ENCODE data around the gene CCP110. TPM values are rescaled to one million over a fixed set of nuclear protein-coding genes. Genes with fewer than 3 reads are reported as not detected.

The CCP110 gene
- total RNA-seq, 5 donors from 2014 or later (not counting 1 experiment from before 2014, with no cell fraction given), result 12.3 to 18.8 (median 17.1) TPM

- WGBS (ENCODE audit: insufficient coverage), result 100% methylated on average over 1 of the region's 5 CpGs
- CTCF ChIA-PET, result interaction anchor here (0.7 to 1.7 kb wide), 3 partner anchors 10 to 420 kb away, joined by 3 to 5 read pairs (median 4); partner anchors contain the start of gene VPS35L (in 1 of the 2)
- Histone ChIP-seq H3K27ac (ENCODE audit: low read length) (no peak overlapping the region), H3K4me1 (ENCODE audit: control insufficient read depth in 1 of 2, extremely low read depth in 1 of 2, insufficient read depth in 2 of 2, low read length in 2 of 2) (no peaks in the 10 kb centered on the region), H3K9me3 (no peaks in the 10 kb centered on the region), H3K4me3 (ENCODE audit: control insufficient read depth in 1 of 2, extremely low read depth in 1 of 2, low read length in 1 of 2) (no peak overlapping the region), H3K36me3 (ENCODE audit: control insufficient read depth in 2 of 2, extremely low read depth in 1 of 2, insufficient read depth in 1 of 2, low read length in 1 of 2) (peaks cover 20 to 79% of the 10 kb centered on the region in 2 donors), H3K27me3 (replicated peaks in 1 of 2; ENCODE audit: control insufficient read depth in 2 of 2, extremely low read depth in 1 of 2, insufficient read depth in 2 of 2, low read length in 1 of 2) (no peaks in the 10 kb centered on the region)
- DNase-seq (no peak), ATAC-seq (replicated peaks in 1 of 4) (no peak)
- Mint-ChIP-seq H3K4me3 (no peak overlapping the region), H3K27me3 (no peaks in the 10 kb centered on the region), H3K36me3 (peaks cover 52% of the 10 kb centered on the region), H3K4me1 (no peaks in the 10 kb centered on the region), H3K9me3 (no peaks in the 10 kb centered on the region), H3K27ac (no peak overlapping the region)
- POLR2A ChIA-PET, result no interaction called here
Observed at GRCh38 chr16:19505600-19506303, 18.0 kb upstream of the CCP110 start.

DNA sequence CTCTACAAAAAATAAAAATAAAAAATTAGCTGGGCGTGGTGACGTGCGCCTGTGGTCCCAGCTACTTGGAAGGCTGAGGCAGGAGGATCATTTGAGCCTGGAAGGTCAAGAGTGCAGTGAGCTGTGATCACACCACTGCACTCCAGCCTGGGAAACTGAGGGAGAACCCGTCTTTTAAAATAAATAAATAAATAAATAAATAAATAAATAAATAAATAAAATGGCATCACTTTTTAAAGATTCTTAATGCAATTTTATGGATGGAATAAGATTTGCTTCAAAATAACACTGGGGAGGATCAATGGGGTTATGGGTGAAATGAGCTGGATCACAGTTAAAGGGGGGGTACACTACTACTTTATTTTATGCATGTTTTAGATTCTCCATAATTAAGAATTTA is 16.8 kb upstream of the CCP110 start:
- Histone ChIP-seq H3K27ac (ENCODE audit: low read length) (no peak overlapping the region), H3K4me1 (ENCODE audit: control insufficient read depth in 1 of 2, extremely low read depth in 1 of 2, insufficient read depth in 2 of 2, low read length in 2 of 2) (no peaks in the 10 kb centered on the region), H3K4me3 (ENCODE audit: control insufficient read depth in 1 of 2, extremely low read depth in 1 of 2, low read length in 1 of 2) (no peak overlapping the region), H3K9me3 (no peaks in the 10 kb centered on the region), H3K27me3 (replicated peaks in 1 of 2; ENCODE audit: control insufficient read depth in 2 of 2, extremely low read depth in 1 of 2, insufficient read depth in 2 of 2, low read length in 1 of 2) (no peaks in the 10 kb centered on the region), H3K36me3 (ENCODE audit: control insufficient read depth in 2 of 2, extremely low read depth in 1 of 2, insufficient read depth in 1 of 2, low read length in 1 of 2) (peaks cover 11 to 71% of the 10 kb centered on the region in 2 donors)
- Mint-ChIP-seq H3K27ac (no peak overlapping the region), H3K9me3 (no peaks in the 10 kb centered on the region), H3K4me1 (no peaks in the 10 kb centered on the region), H3K4me3 (no peak overlapping the region), H3K36me3 (peaks cover 51% of the 10 kb centered on the region), H3K27me3 (no peaks in the 10 kb centered on the region)
- CTCF ChIA-PET, result interaction anchor here in 1 of 2 donors (0.9 kb wide), 1 partner anchor 421 kb away, joined by 3 read pairs; no protein-coding TSS in a partner anchor
- WGBS (ENCODE audit: insufficient coverage), result no CpG with 5 or more reads among the region's 4 CpGs
- DNase-seq, result no peak
- no peak for ATAC-seq (replicated peaks in 1 of 4)
- POLR2A ChIA-PET, result interaction anchor here in 1 of 2 donors (0.6 kb wide), 1 partner anchor 17 kb away, joined by 3 read pairs; the partner anchor contains the start of gene CCP110

GRCh38 chr16:19507867-19508266 is 15.9 kb upstream of the CCP110 start:
- H3K27ac Mint-ChIP-seq, result no peak overlapping the region
- H3K9me3 Mint-ChIP-seq, result no peaks in the 10 kb centered on the region
- H3K4me3 Mint-ChIP-seq, result no peak overlapping the region
- H3K4me3 ChIP-seq (ENCODE audit: control insufficient read depth in 1 of 2, extremely low read depth in 1 of 2, low read length in 1 of 2), result no peak overlapping the region
- DNase-seq (no peak), ATAC-seq (replicated peaks in 1 of 4) (no peak)
- H3K27ac ChIP-seq (ENCODE audit: low read length), result no peak overlapping the region
- H3K36me3 Mint-ChIP-seq, result peaks cover 53% of the 10 kb centered on the region
- WGBS (ENCODE audit: insufficient coverage), result no CpG with 5 or more reads among the region's 2 CpGs
- peaks cover 0 to 5% (median 2%) of the 10 kb centered on the region in 3 donors for H3K4me1 Mint-ChIP-seq
- CTCF ChIA-PET, result interaction anchor here in 1 of 2 donors (0.9 kb wide), 1 partner anchor 422 kb away, joined by 3 read pairs; no protein-coding TSS in a partner anchor
- POLR2A ChIA-PET, result no interaction called here
- H3K27me3 Mint-ChIP-seq, result no peaks in the 10 kb centered on the region
- no peaks in the 10 kb centered on the region for H3K4me1 ChIP-seq (ENCODE audit: control insufficient read depth in 1 of 2, extremely low read depth in 1 of 2, insufficient read depth in 2 of 2, low read length in 2 of 2)
- no peaks in the 10 kb centered on the region for H3K27me3 ChIP-seq (replicated peaks in 1 of 2; ENCODE audit: control insufficient read depth in 2 of 2, extremely low read depth in 1 of 2, insufficient read depth in 2 of 2, low read length in 1 of 2)
- peaks cover 11 to 62% of the 10 kb centered on the region in 2 donors for H3K36me3 ChIP-seq (ENCODE audit: control insufficient read depth in 2 of 2, extremely low read depth in 1 of 2, insufficient read depth in 1 of 2, low read length in 1 of 2)
- H3K9me3 ChIP-seq, result no peaks in the 10 kb centered on the region

- H3K27ac ChIP-seq (ENCODE audit: low read length), result no peak overlapping the region
- H3K27me3 Mint-ChIP-seq, result no peaks in the 10 kb centered on the region
- no peaks in the 10 kb centered on the region for H3K9me3 ChIP-seq
- ChIA-PET POLR2A (no interaction called here), CTCF (interaction anchor here in 1 of 2 donors (0.6 kb wide), 1 partner anchor 528 kb away, joined by 3 read pairs; no protein-coding TSS in a partner anchor)
- DNase-seq, result no peak
- H3K36me3 Mint-ChIP-seq, result peaks cover 52% of the 10 kb centered on the region
- no peak overlapping the region for H3K27ac Mint-ChIP-seq
- H3K4me1 ChIP-seq (ENCODE audit: control insufficient read depth in 1 of 2, extremely low read depth in 1 of 2, insufficient read depth in 2 of 2, low read length in 2 of 2), result no peaks in the 10 kb centered on the region
- no peak overlapping the region for H3K4me3 ChIP-seq (ENCODE audit: control insufficient read depth in 1 of 2, extremely low read depth in 1 of 2, low read length in 1 of 2)
- H3K9me3 Mint-ChIP-seq, result no peaks in the 10 kb centered on the region
- H3K4me3 Mint-ChIP-seq, result no peak overlapping the region
- H3K4me1 Mint-ChIP-seq, result peaks cover 10 to 19% (median 19%) of the 10 kb centered on the region in 3 donors
- H3K27me3 ChIP-seq (replicated peaks in 1 of 2; ENCODE audit: control insufficient read depth in 2 of 2, extremely low read depth in 1 of 2, insufficient read depth in 2 of 2, low read length in 1 of 2), result no peaks in the 10 kb centered on the region
- ATAC-seq (replicated peaks in 1 of 4), result no peak
- H3K36me3 ChIP-seq (ENCODE audit: control insufficient read depth in 2 of 2, extremely low read depth in 1 of 2, insufficient read depth in 1 of 2, low read length in 1 of 2), result peaks cover 3 to 56% of the 10 kb centered on the region in 2 donors
Observed at GRCh38 chr16:19512297-19512696, 11.4 kb upstream of the CCP110 start.

DNA sequence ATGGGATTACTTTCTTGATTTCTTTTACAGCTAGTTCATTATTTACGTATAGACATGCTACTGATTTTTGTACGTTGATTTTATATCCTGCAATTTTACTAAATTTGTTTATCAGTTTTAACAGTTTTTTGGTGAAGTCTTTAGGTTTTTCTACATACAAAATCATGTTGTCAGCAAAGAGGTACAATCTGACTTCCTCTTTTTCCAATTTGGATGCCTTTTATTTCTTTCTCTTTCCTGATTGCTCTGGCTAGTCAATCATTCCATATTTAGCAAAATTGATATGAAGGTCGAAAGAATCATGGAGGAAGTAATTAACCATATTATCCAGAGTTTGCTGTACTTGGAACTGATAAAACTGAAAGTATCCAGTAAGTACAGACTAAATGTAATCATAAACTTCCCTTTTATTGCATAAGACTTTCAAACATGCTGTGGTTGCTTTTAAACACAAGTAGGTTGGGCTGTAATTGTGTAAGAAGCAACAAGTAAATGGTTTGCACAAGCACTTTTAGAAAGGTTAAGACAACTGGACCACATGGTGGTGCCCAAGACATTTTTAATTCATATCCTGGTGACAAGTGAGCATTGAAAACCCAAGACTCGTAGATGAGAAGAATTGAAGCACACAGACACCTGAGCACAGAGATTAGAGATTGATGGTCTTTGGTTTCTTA is 10.2 kb upstream of the CCP110 start:
- Histone ChIP-seq H3K4me3 (ENCODE audit: control insufficient read depth in 1 of 2, extremely low read depth in 1 of 2, low read length in 1 of 2) (no peak overlapping the region), H3K27me3 (replicated peaks in 1 of 2; ENCODE audit: control insufficient read depth in 2 of 2, extremely low read depth in 1 of 2, insufficient read depth in 2 of 2, low read length in 1 of 2) (no peaks in the 10 kb centered on the region), H3K27ac (ENCODE audit: low read length) (no peak overlapping the region), H3K36me3 (ENCODE audit: control insufficient read depth in 2 of 2, extremely low read depth in 1 of 2, insufficient read depth in 1 of 2, low read length in 1 of 2) (peaks cover 0 to 47% of the 10 kb centered on the region in 2 donors), H3K9me3 (no peaks in the 10 kb centered on the region), H3K4me1 (ENCODE audit: control insufficient read depth in 1 of 2, extremely low read depth in 1 of 2, insufficient read depth in 2 of 2, low read length in 2 of 2) (no peaks in the 10 kb centered on the region)
- no peaks in the 10 kb centered on the region for H3K9me3 Mint-ChIP-seq
- POLR2A ChIA-PET, result no interaction called here
- CTCF ChIA-PET, result interaction anchor here (0.6 kb wide), 2 partner anchors 68 to 593 kb away, joined by 3 read pairs; no protein-coding TSS in a partner anchor
- ATAC-seq (replicated peaks in 1 of 4) (no peak), DNase-seq (no peak)
- peaks cover 16 to 28% (median 27%) of the 10 kb centered on the region in 3 donors for H3K4me1 Mint-ChIP-seq
- 100% methylated on average over 1 of the region's 4 CpGs for WGBS (ENCODE audit: insufficient coverage)
- H3K27me3 Mint-ChIP-seq, result no peaks in the 10 kb centered on the region
- H3K4me3 Mint-ChIP-seq, result no peak overlapping the region
- no peak overlapping the region for H3K27ac Mint-ChIP-seq
- H3K36me3 Mint-ChIP-seq, result peaks cover 49% of the 10 kb centered on the region

- ChIA-PET CTCF (interaction anchor here in 1 of 2 donors (0.7 to 1.4 kb wide), 3 partner anchors 8 to 41 kb away, joined by 3 to 5 read pairs (median 3); partner anchors contain the start of gene CCP110), POLR2A (no interaction called here)
- no peaks in the 10 kb centered on the region for H3K27me3 ChIP-seq (replicated peaks in 1 of 2; ENCODE audit: control insufficient read depth in 2 of 2, extremely low read depth in 1 of 2, insufficient read depth in 2 of 2, low read length in 1 of 2)
- no peak overlapping the region for H3K27ac ChIP-seq (ENCODE audit: low read length)
- Mint-ChIP-seq H3K9me3 (no peaks in the 10 kb centered on the region), H3K4me3 (no peak overlapping the region), H3K36me3 (peaks cover 48% of the 10 kb centered on the region), H3K4me1 (peaks cover 34 to 45% (median 43%) of the 10 kb centered on the region in 3 donors), H3K27me3 (no peaks in the 10 kb centered on the region), H3K27ac (no peak overlapping the region)
- ATAC-seq (replicated peaks in 1 of 4) (no peak), DNase-seq (no peak)
- H3K36me3 ChIP-seq (ENCODE audit: control insufficient read depth in 2 of 2, extremely low read depth in 1 of 2, insufficient read depth in 1 of 2, low read length in 1 of 2), result peaks cover 0 to 35% of the 10 kb centered on the region in 2 donors
- H3K4me3 ChIP-seq (ENCODE audit: control insufficient read depth in 1 of 2, extremely low read depth in 1 of 2, low read length in 1 of 2), result no peak overlapping the region
- no CpG with 5 or more reads among the region's 2 CpGs for WGBS (ENCODE audit: insufficient coverage)
- H3K9me3 ChIP-seq, result no peaks in the 10 kb centered on the region
- peaks cover 4 to 16% of the 10 kb centered on the region in 2 experiments for H3K4me1 ChIP-seq (ENCODE audit: control insufficient read depth in 1 of 2, extremely low read depth in 1 of 2, insufficient read depth in 2 of 2, low read length in 2 of 2)
Observed at GRCh38 chr16:19515757-19516156, 8.0 kb upstream of the CCP110 start.
